ENCODE results near the gene DCUN1D1.

DNA sequence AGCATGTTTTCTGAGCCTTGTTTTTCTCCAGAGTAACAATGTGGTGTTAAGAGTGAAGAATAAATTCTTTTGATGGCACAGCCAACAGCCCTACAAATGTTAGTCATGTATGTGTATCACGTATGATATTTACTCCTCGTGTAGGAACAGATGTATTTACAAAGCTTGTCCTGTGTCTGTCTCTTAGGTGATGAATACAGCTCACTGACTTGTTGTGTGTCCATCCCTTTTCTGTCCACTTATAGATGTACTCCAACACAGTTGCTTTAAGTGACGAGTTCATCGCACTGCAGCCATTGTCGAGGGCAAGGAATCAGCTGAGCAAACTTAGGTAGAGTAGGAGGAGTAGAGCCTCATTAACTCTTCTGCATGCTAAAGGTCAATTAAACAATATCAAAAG lies 78.1 kb downstream of the DCUN1D1 start:
- TF ChIP-seq SP1 (IDR thresholded peaks at IDR 0.05; ENCODE audit: low read depth, low read length), result no peak
- no peak for TF ChIP-seq ZNF274 (IDR thresholded peaks at IDR 0.05; ENCODE audit: borderline replicate concordance, extremely low read depth, low read length)
- no peak for TF ChIP-seq YY1 (IDR thresholded peaks at IDR 0.05; ENCODE audit: low read depth, low read length)
